ENCODE results near the gene PTTG2.

GRCh38 chr4:37935026-37935425 lies 25.2 kb upstream of the PTTG2 start:
- no peak for TF ChIP-seq CTCF (IDR thresholded peaks at IDR 0.05)
- no peak for TF ChIP-seq POLR2A (IDR thresholded peaks at IDR 0.05)

Measured in thyroid gland (tissue), 4 donors.